GM03348 (cell line): Measurements from ENCODE around the gene PKN1.

Experiments used
- DNase-seq: peaks from one replicate; pipeline ENCODE4 v3.0.0; 2012; ENCODE audit warnings: low spot score

PKN1 gene

DNA sequence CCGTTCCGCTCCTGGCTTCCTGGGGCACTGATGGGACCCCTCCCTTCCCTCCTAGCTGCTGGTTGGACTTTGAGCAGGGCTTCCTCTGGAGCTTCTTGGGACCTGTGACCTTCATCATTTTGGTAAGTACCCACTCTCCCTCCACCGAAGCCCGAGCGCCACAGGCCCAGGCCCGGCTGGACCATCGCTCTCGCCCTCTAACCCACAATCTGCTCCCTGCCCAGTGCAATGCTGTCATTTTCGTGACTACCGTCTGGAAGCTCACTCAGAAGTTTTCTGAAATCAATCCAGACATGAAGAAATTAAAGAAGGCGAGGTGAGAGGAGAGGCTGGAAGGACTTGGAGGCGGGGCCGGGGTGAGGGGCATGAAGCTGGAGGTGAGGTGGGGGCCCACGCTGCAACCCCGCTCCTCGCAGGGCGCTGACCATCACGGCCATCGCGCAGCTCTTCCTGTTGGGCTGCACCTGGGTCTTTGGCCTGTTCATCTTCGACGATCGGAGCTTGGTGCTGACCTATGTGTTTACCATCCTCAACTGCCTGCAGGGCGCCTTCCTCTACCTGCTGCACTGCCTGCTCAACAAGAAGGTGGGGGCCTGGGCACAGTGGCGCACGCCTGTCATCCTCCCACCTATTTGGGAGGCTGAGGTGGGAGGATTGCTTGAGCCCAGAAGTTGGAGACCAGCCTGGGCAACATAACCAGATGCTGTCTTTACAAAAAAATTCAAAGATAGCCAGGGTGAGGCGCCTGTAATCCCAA lies 26.3 kb upstream of the PKN1 start:
- DNase-seq: no peak

DNA sequence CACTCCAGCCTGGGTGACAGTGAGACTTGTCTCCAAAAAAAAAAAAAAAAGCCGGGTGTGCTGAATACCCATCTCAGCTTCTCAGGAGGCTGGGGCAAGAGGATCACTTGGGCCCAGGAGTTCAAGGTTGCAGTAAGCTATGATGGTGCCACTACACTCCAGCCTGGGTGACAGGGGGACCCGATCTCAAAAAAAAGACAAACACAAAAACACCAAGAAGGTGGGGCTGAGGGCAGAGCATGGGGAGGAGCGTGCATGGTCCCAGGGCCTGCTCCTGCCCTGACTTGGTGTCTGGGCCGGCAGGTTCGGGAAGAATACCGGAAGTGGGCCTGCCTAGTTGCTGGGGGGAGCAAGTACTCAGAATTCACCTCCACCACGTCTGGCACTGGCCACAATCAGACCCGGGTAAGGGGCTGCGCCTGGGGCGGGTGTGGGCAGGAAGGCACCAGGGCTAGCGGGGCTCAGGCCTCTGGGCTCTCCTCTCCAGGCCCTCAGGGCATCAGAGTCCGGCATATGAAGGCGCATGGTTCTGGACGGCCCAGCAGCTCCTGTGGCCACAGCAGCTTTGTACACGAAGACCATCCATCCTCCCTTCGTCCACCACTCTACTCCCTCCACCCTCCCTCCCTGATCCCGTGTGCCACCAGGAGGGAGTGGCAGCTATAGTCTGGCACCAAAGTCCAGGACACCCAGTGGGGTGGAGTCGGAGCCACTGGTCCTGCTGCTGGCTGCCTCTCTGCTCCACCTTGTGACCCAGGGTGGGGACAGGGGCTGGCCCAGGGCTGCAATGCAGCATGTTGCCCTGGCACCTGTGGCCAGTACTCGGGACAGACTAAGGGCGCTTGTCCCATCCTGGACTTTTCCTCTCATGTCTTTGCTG lies 25.3 kb upstream of the PKN1 start:
- no peak for DNase-seq

- no peak for DNase-seq
Observed at GRCh38 chr19:14408491-14409145, 24.5 kb upstream of the PKN1 start.

- no peak for DNase-seq
Observed at GRCh38 chr19:14409146-14410023, 23.7 kb upstream of the PKN1 start.

- no peak for DNase-seq
Observed at GRCh38 chr19:14410091-14411051, 22.7 kb upstream of the PKN1 start.

DNA sequence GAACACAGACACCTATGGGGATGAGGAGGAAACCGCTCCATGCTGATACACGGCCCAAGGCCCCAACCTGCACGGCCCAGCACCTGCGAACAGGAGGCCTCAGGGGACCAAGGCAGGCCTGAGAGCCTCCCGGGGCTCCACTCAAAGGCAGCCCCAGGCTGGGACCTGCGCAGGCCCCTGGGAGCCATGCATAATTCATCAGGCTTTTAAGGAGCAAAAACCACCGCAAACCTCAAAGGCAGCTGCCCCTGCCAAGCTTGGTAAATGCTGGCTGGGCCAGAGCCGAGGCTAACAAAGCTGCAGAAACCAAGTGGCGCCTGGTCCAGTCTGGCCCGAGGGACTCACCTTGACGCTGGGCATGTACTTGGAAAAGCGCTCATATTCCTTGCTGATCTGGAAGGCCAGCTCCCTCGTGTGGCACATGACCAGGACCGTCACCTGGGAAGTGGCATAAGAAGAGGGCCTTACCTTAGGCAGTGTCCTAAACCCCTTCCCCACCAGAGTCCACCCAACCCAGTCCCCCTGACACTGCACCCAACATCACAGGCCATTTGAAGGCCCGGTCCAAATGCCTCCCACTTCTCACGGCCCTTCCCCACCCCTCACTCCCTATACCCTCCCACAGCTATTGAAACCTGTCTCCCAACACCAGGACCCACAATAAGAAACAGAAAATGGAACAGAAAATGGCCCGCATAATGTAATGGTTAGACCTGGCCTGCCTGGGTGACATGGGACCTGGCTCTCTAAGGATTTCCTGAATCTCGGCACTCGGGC lies 21.8 kb upstream of the PKN1 start:
- DNase-seq: no peak

GRCh38 chr19:14411938-14412245 lies 21.2 kb upstream of the PKN1 start:
- DNase-seq: no peak

- DNase-seq: no peak
Observed at GRCh38 chr19:14412324-14412995, 20.6 kb upstream of the PKN1 start.

- DNase-seq: no peak
Observed at GRCh38 chr19:14412996-14413692, 20.0 kb upstream of the PKN1 start.

DNA sequence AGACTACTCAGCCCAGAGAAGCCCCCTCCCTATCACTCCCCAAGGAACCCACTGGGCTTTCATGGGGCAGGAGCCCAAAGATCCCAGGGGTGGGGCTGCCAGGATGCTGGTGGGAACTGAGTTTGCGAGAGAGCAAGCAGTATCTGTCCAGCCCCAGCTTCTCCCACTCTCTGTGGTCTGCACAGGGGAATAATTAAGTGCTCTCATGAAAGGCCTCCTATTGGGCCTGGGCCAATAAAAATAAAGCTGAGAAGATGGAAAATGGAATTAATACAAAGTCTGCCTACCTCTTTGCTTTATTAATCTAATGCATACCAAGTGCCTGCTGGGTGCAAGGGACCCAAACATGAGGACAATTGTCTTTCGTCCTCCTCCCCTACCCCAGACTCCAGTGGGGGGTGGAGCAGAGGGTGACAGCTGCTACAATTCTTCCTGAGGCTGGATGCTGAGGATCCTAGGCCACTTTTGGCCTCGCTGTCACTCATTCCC lies 19.4 kb upstream of the PKN1 start:
- no peak for DNase-seq

DNA sequence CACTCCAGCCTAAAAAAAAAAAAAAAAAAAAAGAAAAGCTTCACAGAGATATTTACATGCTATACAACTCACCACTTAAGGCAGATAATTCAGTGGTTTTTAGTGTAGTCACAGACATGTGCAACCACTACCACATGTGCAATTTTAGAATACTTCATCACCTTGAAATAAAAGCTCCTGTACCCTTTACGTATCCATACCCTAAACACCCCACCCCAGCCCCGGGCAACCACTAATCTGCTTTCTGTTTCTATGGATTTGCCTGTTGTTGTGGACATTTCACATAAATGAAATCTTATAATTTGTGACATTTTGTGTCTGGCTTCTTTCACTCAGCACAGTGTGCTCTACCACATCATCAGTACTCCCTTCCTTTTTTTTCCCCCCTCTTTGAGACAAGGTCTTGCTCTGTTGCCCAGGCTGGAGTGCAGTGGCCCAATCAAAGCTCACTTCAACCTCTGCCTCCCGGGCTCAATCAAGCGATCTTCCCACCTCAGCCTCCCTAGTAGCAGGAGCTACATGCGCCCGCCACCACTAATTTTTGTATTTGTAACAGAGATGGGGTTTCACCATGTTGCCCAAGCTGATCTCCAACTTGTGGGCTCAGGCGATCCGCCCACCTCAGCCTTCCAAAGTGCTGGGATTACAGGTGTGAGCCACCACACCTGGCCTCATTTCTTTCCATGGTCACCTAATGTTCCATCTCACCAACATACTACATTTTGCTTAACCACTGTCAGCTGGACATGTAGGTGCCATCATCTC lies 18.0 kb upstream of the PKN1 start:
- DNase-seq: no peak

DNA sequence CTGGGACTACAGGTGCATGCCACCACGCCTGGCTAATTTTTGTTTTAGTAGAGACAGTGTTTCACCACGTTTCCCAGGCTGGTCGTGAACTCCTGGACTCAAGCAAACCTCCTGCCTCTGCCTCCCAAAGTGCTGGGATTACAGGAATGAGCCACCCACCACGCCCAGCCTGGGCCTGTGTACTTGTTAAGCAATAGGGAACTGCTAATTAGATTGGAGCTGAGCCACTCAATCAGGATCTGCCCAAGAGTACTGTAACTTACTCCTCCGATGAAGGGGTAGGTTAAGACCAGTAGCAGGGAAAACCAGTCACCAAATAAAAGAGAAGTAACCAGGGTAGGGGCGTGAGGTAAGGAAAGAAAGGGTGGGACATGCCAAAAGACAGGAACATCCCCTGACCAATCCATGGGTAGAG lies 16.3 kb upstream of the PKN1 start:
- no peak for DNase-seq

GRCh38 chr19:14418856-14419105 lies 14.3 kb upstream of the PKN1 start:
- DNase-seq: peak; percentile 94

- DNase-seq: peak; percentile 98
Observed at GRCh38 chr19:14419106-14419813, 13.8 kb upstream of the PKN1 start, which contains the start of gene DDX39A. TSS of gene DDX39A (minus strand) at chr19:14419341. CDS start at chr19:14413220, 6,121 bp downstream.

DNA sequence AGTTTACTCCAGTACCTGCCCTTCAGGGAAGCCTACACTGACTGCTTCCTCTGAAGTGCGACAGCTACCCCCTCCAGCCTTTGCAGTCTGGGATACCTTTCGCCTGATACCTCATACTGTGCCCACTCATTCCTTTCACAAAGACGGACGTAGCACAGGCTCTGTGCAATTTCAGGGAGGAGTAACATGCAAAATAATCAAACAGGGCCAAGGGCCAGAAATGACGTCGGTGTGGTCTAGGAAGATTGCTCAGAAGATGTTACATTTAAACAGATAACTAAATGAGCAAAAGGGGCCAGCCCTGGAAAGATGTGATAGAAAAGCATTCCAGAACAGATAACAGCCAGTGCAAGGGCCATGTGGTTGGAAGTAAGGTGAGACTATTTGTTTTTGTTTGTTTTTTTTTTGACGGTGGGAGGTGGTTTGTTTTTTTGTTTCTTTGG lies 7.4 kb upstream of the PKN1 start:
- no peak for DNase-seq

GRCh38 chr19:14427461-14427860 lies 5.6 kb upstream of the PKN1 start:
- DNase-seq: no peak

GRCh38 chr19:14428882-14429416 lies 4.2 kb upstream of the PKN1 start:
- DNase-seq: no peak
